ENCODE results near the gene PTCD1.

Gene PTCD1

DNA sequence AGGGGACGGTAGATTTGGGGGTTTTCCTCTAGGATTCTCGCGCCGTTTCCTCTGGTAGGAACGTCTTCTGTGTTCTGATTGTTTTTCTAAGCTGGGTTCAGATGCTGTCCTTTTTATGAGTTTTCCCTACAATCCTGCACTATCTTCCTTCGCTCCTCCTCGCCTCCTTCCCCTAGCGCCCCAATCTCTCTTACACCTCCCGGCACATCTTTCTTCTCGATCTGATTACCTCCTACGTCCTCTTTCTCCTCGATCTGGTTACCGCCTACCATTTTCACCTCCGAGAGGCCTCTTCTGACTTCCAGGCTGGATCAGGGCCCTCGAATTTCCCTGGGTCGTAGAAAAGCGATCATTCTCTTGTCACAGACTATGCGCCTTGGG, 29.4 kb downstream of the PTCD1 start:
- no peak for DNase-seq (ENCODE audit: extremely low read depth in 1 of 2, low read depth in 1 of 2)

DNA sequence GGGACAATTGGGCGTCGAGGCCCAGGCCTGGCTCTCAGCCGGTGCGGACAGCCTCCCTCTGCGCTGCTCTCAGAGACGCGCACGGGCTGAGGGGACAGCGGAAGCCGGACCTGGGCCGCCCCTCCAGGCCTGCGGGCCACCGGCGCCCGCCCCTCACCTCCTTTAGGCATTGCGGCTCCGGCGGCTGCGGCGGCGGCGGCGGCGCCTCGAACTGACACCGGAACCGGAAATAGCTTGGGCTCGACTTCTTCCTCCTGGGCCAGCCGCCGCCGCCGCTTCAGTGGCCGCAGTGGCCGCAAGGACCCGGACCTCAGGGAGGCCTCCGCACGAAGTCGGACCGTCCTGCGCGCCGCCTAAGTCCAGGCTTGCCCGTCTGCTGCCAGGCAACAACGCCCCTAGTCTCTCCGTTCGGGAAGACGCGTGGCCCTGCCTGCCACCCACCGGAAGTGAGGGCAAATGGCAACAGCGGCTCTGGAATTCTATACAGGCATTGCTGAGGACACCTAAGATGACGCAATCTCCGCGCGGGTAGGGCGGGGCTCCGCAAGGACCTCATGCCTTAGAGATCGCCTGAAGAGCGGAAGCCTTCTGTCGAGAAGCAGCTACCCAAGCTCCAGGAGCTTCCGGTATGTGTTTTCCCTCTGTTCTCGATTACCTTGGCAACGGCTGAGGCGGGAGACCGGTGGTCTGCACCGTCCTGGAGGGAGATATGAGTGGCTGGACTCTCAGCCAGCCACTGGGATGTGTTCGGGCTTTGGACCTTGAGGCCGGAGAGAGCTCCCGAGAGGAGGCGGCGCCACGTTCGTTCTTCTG, 30.0 kb downstream of the PTCD1 start, which contains the start of the genes BUD31 and PDAP1:
Gene BUD31, plus strand, starts transcription at position 591 of the 813 bp plus-strand sequence. CDS start 2,124 bp downstream, outside the sequence.
Gene PDAP1, minus strand, starts transcription at position 219 of the 813 bp plus-strand sequence. Its CDS starts 49 bp downstream, at position 170.
- DNase-seq (ENCODE audit: extremely low read depth in 1 of 2, low read depth in 1 of 2): peak; percentile 79 to 80

GRCh38 chr7:99407872-99408378, 30.7 kb downstream of the PTCD1 start:
- no peak for DNase-seq (ENCODE audit: extremely low read depth in 1 of 2, low read depth in 1 of 2)

DNA sequence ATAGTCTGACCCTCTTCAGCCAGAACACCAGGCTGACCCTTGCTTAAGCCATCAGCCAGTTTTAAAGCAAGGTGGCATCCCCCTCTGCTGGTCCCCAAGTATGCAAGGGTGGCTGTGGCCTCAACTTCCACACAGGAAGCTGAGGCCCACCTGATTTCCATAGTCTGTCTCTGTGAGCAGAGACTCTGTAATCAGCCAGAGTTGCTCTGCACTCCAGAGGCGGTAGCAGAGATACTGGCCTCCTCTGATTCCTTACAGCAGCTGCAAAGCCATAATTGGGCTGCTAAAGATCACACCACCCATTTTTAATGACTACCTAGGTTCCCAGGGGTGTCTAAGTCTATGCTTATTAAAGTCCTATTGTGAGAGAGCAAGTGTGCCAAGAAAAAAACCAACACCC, 32.0 kb downstream of the PTCD1 start:
- no peak for DNase-seq (ENCODE audit: extremely low read depth in 1 of 2, low read depth in 1 of 2)

DNA sequence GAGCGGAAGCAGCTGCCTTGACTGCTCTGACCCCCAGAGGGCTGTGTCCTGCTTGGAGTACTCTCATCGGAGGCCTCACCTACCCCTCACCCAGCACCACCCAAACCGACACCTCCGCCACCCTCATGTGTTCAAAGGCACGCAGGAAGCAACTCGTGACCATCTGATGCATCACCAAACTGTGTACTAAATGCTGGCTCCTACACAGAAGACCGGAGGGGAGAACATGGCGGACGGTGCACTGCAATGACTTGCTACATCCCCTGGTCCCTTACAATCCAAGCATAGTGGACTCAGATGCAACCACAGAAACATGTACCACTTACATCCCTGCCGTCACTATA, 33.6 kb downstream of the PTCD1 start:
- no peak for DNase-seq (ENCODE audit: extremely low read depth in 1 of 2, low read depth in 1 of 2)

- no peak for DNase-seq (ENCODE audit: extremely low read depth in 1 of 2, low read depth in 1 of 2)
Observed at GRCh38 chr7:99404235-99404976, 34.2 kb downstream of the PTCD1 start.

GRCh38 chr7:99403764-99404163, 34.8 kb downstream of the PTCD1 start:
- no peak for DNase-seq (ENCODE audit: extremely low read depth in 1 of 2, low read depth in 1 of 2)

GRCh38 chr7:99402854-99403253, 35.7 kb downstream of the PTCD1 start:
- no peak for DNase-seq (ENCODE audit: extremely low read depth in 1 of 2, low read depth in 1 of 2)

DNA sequence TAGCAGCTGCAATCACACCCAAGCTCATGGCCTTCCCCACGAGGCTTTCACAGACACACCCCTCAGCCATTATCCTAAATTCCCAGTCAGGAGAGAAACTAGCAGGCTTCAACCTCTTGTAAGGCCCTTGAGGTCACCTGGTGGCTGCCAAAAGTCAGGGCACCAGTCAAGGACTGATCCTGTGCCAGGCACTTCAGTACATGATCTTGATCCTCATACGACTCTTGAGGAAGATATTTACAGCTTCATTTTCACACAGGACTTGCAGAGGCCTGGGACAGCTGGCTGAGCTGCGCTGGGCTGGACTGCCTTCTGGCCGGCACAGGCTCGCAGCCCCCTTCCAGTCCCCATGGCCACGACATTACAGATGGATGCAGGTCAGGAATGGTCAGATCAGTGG, 39.0 kb downstream of the PTCD1 start:
- no peak for DNase-seq (ENCODE audit: extremely low read depth in 1 of 2, low read depth in 1 of 2)

- DNase-seq (ENCODE audit: extremely low read depth in 1 of 2, low read depth in 1 of 2): no peak
Observed at GRCh38 chr7:99398891-99399445, 39.6 kb downstream of the PTCD1 start.

DNA sequence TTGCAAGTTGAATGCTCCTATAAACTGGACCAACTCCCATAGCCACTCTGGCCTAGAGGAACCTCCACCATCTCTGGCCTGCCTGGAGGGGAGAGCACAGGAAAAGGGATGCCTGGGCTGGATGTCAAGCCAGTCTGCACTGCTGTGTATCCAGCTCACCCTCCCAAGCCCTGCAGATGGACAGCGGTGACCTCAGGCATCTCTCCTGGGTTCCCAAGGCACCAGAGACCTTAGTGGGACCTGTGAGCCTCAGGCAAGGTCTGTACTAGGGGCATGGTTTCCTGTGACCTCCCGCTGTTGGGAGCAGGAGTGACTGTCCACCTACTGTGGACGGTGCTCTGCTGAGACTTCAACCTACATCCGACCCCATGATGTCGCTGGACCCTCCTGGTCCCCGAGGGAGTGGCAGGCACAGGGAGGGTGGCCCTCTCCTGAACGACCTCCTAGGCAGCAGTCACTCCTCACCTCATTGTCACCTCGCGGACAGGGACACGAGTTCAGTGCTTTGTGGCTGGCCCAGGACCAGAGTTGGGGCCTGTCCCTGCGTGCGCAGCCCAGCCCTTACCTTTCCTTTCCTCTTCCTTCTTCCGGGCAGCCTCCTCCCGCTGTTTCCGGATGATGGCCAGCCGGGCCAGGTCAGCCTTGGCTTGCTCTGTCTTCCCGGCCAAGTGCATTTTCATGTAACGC, 41.2 kb downstream of the PTCD1 start:
- no peak for DNase-seq (ENCODE audit: extremely low read depth in 1 of 2, low read depth in 1 of 2)

DNA sequence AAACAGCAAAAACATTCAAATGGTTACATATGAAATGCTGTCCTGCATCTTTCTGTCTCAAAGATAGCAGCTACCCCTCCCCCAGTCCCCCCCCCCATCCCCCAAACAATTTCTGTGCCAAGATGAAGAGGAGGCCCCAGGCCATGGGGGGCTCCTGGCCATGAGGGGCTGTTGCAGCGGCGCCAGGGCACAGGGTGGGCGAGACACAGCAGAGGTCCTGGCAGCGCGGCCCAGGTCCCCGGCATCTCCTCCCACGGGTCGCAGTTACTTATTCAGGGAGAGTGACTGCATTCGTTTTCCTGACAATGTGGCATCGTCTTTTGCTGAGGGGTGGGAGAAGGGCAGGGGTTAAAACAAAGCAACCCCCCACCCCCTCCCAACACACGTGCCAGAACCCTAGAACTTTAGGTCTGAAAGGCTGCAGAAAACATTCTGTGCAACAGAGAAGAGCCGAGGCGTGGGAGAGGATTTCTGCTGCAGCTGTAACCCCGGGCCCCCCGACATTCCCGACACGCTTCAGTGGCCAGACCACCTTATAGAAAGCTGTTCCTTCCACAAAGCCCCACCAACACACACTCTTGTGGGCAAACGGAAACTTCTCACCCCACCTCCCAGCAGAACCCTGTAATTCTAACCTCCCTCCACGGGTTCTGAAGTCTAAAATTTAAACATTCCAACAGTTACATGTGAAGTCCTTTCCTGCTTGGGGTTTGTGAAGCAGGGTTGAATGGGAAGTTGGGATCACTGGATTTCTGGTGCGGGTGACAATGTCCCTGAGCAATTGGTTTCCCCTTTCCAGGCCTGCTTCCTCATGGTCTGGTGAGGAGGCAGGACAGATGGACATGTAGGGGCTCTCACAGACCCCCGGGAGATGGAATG, 41.9 kb downstream of the PTCD1 start:
- no peak for DNase-seq (ENCODE audit: extremely low read depth in 1 of 2, low read depth in 1 of 2)

DNA sequence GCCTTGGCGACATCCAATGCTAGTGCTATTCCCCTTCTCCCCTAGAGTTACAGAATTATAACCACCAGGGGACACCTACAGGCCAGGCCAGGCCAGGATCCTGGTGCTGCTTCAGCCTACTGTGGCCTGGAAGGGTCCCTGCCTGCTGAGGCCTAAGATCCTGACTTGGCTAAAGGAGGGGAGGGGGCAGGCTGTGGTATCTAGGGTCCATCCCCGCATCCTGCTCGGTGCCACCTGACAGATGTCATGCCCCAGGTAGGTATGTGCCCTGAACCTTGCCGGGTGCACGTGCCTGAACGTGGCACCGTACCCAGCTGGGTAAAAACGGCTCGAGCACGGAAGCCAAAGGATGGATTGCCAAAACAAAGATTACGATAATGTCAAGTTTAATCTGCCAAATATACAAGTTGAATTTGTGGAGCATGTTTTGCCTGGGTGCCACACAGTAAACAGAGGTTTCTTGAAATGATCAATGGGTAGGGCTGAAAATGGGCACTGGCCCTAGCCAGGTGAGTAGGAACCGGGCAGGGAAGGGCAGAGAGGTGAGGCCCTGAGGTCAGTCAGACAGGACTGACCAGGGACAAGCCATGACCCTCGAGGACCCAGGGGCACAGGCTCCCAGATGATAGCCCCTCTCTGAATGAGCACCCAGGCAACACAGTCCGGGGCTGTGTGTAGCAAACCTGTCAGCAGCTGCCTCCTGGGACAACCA, 42.8 kb downstream of the PTCD1 start:
- no peak for DNase-seq (ENCODE audit: extremely low read depth in 1 of 2, low read depth in 1 of 2)

- DNase-seq (ENCODE audit: extremely low read depth in 1 of 2, low read depth in 1 of 2): no peak
Observed at GRCh38 chr7:99394188-99394502, 44.5 kb downstream of the PTCD1 start.

DNA sequence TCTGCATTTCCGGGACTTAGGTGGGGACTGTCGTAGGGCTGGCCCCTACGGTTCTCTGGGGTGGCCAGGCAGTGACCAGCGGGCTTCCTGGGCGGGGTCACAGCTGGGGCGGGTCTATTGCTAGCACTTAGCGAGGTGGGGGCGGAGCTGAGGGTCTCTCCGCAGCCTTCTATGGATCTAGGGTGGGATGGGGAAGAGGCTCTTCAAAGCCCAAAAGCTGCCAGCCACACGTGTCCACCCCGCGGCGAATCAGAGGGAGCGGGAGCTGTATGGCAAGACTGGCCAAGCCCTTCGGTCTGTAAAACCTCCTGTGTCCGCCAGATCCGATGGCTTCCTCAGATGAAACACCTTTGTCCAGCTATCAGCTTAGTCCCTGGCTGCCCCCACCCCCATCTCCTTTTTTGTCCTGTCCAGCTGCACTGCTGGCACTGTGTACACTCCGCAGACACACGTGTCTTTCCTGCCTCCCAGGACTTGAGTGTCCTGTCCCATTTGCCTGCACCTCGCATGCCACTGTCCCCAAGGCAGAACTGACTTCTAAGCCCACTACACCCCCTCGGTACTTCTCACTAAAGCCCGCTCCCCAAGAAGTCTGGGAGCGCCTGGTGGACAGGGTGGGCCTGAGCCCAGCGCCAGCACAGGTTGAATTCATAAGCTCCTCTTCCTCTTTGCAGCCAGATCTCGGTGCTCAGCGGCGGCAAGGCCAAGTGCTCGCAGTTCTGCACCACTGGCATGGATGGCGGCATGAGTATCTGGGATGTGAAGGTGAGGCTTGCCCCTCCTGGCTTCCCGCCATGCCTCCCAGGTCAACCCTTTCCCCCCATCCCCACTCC, 45.0 kb downstream of the PTCD1 start:
- no peak for DNase-seq (ENCODE audit: extremely low read depth in 1 of 2, low read depth in 1 of 2)

GRCh38 chr7:99392659-99393354, 45.8 kb downstream of the PTCD1 start:
- DNase-seq (ENCODE audit: extremely low read depth in 1 of 2, low read depth in 1 of 2): peak; percentile 58 to 68

DNA sequence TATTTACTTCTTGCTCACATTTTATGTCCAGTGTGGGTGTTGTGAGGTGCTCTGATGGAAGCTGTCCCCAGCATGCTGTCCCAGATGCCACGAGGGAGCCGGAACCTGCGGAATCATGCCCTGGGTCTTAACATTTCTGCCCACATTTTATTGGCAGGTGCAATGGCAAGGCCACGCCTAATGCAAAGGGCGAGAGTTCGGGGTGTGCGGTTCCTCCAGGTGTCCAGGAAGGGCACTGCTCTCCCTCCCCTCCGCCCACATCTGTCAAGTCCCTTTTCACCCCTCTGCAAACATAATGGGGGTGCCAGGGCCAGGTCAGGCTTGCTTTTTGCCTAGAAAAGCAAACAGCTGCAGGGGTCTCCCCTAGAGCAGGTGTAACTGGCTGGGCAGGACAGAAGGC, 46.6 kb downstream of the PTCD1 start:
- no peak for DNase-seq (ENCODE audit: extremely low read depth in 1 of 2, low read depth in 1 of 2)

DNA sequence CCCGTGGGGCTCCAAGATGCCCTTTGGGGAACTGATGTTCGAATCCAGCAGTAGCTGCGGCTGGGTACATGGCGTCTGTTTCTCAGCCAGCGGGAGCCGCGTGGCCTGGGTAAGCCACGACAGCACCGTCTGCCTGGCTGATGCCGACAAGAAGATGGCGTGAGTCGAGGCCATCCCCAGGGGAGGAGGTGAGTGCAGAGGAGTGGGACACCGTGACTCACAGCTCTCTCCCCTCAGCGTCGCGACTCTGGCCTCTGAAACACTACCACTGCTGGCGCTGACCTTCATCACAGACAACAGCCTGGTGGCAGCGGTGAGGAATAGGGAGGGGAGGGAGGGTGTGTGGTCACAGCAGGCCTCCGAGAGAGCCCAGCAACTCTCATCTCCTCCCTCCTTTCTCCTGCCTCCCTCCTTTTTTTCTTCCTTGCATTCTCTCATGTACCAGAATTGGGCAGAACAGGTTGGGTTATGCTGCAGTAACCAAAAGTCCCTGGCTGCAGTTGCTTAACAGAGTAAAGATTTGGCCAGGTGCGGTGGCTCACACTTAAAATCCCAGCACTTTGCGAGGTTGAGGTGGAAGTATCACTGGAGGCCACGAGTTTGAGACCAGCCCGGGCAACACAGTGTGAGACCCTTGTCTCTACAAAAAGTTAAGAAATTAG, 47.5 kb downstream of the PTCD1 start:
- DNase-seq (ENCODE audit: extremely low read depth in 1 of 2, low read depth in 1 of 2): no peak

Data from stimulated activated CD8-positive, alpha-beta memory T cell treated with anti-CD3 and anti-CD28 coated beads, Interleukin-7, amount 100 ng/mL, for 48 hours (primary cell).